Activated T-helper 9 cell treated with anti-CD3 and anti-CD28 coated beads, Interleukin-2, amount 50 U/mL, for 16 hours (primary cell): ENCODE measurements around the gene BANK1.

Experiments used
- DNase-seq: peaks from one replicate; pipeline ENCODE4 v3.0.0-alpha.2; 2020; ENCODE audit warnings: low read depth

Gene BANK1

GRCh38 chr4:101790521-101791181 lies at the start of gene BANK1:
BANK1 (plus strand) TSS chr4:101790730; CDS start chr4:101790881, 151 bp downstream.
- no peak for DNase-seq

GRCh38 chr4:101753721-101754120 lies 36.8 kb upstream of the BANK1 start:
- no peak for DNase-seq

- DNase-seq = no peak
Observed at GRCh38 chr4:101756181-101756580, 34.3 kb upstream of the BANK1 start.

GRCh38 chr4:101761405-101761804 lies 29.1 kb upstream of the BANK1 start:
- DNase-seq = no peak

- no peak for DNase-seq
Observed at GRCh38 chr4:101762025-101762424, 28.5 kb upstream of the BANK1 start.

- DNase-seq = no peak
Observed at GRCh38 chr4:101762534-101762933, 28.0 kb upstream of the BANK1 start.

- no peak for DNase-seq
Observed at GRCh38 chr4:101763576-101763975, 27.0 kb upstream of the BANK1 start.

- DNase-seq = no peak
Observed at GRCh38 chr4:101774807-101775206, 15.7 kb upstream of the BANK1 start.

GRCh38 chr4:101777431-101777830 lies 13.1 kb upstream of the BANK1 start:
- no peak for DNase-seq

GRCh38 chr4:101780284-101780683 lies 10.2 kb upstream of the BANK1 start:
- DNase-seq = no peak

- no peak for DNase-seq
Observed at GRCh38 chr4:101782546-101782945, 8.0 kb upstream of the BANK1 start.

- DNase-seq = no peak
Observed at GRCh38 chr4:101784957-101785356, 5.6 kb upstream of the BANK1 start.

- DNase-seq = no peak
Observed at GRCh38 chr4:101785486-101785885, 5.0 kb upstream of the BANK1 start.

- no peak for DNase-seq
Observed at GRCh38 chr4:101787701-101788316, 2.7 kb upstream of the BANK1 start.

GRCh38 chr4:101791182-101791558 lies 640 bp downstream of the BANK1 start:
- DNase-seq = no peak

- DNase-seq = no peak
Observed at GRCh38 chr4:101792056-101792590, 1.6 kb downstream of the BANK1 start.

GRCh38 chr4:101793397-101793796 lies 2.9 kb downstream of the BANK1 start:
- no peak for DNase-seq

GRCh38 chr4:101794806-101795205 lies 4.3 kb downstream of the BANK1 start:
- DNase-seq = no peak

- no peak for DNase-seq
Observed at GRCh38 chr4:101795704-101796103, 5.2 kb downstream of the BANK1 start.

GRCh38 chr4:101801958-101802357 lies 11.4 kb downstream of the BANK1 start:
- no peak for DNase-seq

- no peak for DNase-seq
Observed at GRCh38 chr4:101806914-101807313, 16.4 kb downstream of the BANK1 start.

GRCh38 chr4:101807351-101807750 lies 16.8 kb downstream of the BANK1 start:
- no peak for DNase-seq

- no peak for DNase-seq
Observed at GRCh38 chr4:101813604-101814003, 23.1 kb downstream of the BANK1 start.

GRCh38 chr4:101818362-101818761 lies 27.8 kb downstream of the BANK1 start:
- DNase-seq = no peak
